CD4-positive, alpha-beta T cell treated with Interferon alpha-2 for 1 hour (primary cell): ENCODE results near the gene HES6.
A peak's percentile ranks its signal among the peaks of the same experiment; 100 is the strongest.

Source experiments
- DNase-seq, 2 donors: peaks; one replicate each; pipeline ENCODE4 v3.0.0-alpha.2; 2020 to 2022

The HES6 gene

GRCh38 chr2:238239863-238240756 is at the start of gene HES6:
Gene HES6, minus strand, starts transcription at chr2:238240038. Its CDS starts 133 bp downstream, at chr2:238239905.
- DNase-seq: peak; percentile 78 to 83

DNA sequence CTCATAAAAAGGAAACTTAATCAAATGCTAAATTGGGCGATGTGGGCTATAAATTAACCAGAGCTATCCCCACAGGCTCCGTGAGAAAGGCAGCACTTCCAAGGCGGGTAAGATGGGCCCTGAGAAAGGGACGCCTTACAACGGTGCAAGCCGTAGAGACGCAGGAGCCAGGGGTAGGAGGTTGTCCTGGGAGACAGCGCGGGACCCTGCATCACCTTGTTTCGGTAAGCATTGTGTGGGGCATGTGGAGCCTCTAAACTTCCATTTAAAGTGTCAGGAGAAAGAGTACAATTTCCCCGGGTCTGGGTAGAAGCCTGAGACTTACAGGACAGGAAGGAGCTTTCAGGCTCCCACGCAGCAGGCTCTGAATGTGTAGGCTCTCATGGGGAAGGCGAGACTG is 49.7 kb upstream of the HES6 start:
- no peak for DNase-seq

DNA sequence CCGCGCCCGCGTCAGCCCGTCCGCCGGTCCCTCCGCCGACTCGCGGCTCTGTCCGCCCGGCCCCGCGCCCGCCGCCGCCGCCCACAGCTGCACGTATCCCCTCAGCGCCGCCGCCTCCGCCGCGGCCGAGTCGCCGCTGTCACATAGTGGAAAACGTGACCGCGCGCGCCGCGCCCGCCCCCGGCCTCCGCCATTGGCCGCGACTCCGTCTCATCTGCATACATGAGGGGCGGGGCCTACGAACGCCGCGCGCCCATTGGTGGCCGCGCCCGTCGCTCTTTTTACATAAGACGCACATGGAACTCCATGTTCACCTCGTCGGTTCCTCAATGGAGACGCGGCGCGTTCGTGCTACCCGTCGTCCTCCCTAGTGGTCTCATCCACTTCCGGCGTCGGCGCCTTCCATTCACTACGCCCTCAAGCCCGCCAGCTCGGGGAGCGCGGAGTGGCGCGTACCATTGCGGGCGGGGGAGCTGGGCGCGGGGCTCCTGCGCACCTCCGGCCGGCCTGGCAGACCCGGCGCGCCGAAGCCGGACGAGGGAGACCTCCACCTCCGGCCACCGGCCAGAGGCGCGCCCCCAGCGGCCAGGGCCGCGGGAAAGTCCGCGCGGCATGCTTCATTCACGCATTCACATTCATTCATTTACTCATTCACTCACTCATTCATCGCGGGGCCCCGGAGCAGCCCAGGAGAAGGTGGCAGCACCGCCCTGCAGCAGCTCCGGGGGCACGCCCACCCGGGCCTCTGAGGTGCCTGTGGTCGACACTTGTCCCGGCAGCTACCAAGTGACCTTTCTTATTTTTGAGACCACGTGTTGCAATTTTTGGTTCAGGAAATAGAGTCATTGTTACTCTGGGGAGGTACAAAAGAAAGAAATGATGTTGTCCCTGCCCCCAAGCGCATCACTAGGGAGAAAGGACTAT is 49.1 kb upstream of the HES6 start:
- DNase-seq: peak; percentile 99

GRCh38 chr2:238287737-238288649 is 48.2 kb upstream of the HES6 start, which contains the start of gene PER2:
Gene PER2, minus strand, starts transcription at chr2:238288610. Its CDS starts 10,674 bp downstream, at chr2:238277936.
- peak; percentile 42 to 56 for DNase-seq

GRCh38 chr2:238286987-238287736 is 47.3 kb upstream of the HES6 start:
- DNase-seq: no peak

GRCh38 chr2:238286551-238286950 is 46.7 kb upstream of the HES6 start:
- DNase-seq: no peak

DNA sequence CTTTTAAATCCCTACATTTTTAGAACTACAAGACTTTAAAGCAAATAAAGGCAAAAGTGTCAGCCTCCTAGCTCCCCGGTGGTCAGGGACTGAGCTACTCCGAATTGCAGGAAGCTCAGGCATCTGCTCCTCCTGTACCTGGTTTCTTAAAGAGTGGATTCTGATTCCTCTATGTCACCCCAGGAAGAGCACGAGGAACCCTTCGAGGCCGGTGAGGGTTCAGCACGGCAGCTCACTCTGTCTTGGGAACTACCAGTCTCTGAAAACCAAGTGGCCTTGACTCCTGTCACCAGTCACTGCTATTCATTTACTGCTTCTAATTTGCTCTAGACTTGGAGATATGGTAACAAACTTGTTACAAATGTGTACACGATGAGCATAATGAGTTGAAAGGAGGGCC is 46.3 kb upstream of the HES6 start:
- no peak for DNase-seq

DNA sequence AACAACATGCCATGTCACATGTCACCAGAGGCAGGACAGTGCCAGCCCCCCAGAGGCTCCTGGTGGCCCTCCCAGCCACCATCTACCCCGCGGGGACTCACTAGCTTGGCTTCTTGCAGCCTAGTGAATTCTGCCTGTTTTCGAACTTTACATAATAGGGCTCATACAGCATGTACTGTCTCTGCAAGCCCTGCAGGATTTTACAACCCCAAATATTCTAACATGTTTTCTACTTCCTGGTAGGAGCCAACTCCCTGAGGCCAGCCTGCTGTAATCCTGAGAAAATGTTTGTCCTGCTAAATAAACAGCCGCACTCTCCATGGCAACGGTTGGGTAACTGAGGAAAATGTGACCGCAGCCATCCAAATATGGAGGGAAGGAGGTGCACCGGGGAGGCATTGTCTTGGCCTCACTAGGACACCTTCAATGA is 45.8 kb upstream of the HES6 start:
- DNase-seq: no peak

DNA sequence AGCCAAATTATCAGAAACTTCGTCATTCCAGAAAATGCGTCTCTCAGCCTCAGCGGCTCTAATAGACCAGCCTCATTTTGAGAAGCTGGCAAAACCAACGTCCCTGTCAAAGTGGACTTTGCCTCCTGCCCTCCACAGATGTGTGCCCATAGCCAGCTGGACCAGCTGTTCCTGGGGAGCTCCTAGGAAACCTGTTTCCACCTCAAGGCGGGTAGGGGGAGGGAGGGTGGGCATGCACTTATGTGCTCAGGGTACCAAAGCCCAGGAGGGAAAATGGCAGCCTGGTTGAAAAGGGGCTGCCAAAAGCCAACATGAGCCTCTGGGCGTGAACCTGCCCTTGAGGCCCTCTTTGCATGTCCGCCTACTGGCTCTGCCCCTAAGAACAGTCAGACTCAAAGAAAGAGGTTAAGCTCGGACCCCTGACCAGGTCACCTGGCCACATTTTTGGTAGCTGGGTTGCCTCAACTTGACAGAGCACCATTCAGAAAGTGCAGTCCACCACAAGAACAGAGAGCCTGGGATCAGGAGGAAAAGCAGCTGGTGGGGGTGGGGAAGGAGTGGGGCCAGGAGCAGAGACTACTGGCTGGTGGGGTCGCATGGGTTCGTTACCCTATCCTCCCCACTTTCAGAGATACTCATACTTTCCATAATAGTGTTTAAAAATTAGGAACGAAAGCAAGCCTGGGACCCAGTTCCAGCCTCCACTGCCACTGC is 45.1 kb upstream of the HES6 start:
- no peak for DNase-seq

GRCh38 chr2:238282861-238283738 is 43.3 kb upstream of the HES6 start:
- no peak for DNase-seq

GRCh38 chr2:238281826-238282480 is 42.1 kb upstream of the HES6 start:
- DNase-seq: no peak

GRCh38 chr2:238280083-238280825 is 40.4 kb upstream of the HES6 start:
- no peak for DNase-seq

GRCh38 chr2:238279324-238279682 is 39.5 kb upstream of the HES6 start:
- no peak for DNase-seq

- no peak for DNase-seq
Measured at GRCh38 chr2:238278626-238279323, 38.9 kb upstream of the HES6 start.

DNA sequence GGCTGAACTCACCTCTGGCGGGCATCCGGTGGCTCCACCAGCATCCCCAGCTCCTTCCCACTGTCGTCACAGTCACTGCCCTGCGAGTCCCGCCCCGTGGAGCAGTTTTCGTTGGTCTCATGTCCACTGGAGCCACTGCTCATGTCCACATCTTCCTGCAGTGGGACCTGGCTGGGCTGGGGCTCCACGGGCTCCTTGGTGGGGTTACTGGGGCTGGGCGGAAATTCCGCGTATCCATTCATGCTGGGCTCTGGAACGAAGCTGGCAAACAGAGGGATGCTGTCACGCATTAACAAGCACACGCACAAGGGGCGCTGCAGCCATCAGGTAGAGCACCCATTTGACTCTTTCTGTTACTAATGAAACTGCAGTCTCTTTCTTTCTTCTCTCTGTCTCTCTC is 37.9 kb upstream of the HES6 start:
- DNase-seq: no peak

DNA sequence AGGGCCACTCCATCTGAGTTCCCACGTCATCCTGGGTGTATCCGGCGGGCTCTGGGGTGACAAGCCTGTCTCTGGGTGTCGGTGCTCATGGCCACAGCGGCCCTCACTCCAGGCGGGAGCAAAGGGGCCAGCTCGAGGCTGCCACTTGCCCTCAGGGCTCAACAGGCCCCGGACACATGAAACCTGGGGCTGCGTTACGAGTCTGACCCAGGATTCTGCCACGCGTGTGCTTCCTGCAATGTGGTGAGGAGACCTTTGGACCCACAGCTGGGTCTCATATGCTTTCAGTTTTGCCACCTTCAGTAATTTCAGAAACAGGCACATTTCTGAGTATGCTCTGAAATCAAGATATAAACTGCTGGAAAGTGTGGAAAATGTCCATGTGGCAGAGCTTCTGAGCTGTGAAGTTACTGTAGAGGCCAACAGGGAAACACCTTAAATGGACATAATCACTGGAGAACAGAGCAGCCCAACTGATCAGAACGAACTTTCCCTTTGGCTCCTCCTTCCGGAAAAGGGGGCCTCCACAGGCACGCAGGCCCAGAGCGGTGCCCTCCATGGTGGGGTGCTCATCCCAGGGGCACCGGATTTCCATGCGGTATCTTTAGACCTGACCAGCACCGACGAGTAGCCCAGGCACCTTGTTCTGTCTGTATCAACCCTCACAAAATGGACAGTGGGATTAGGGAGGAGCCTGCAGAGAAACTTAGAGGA is 34.5 kb upstream of the HES6 start:
- no peak for DNase-seq

DNA sequence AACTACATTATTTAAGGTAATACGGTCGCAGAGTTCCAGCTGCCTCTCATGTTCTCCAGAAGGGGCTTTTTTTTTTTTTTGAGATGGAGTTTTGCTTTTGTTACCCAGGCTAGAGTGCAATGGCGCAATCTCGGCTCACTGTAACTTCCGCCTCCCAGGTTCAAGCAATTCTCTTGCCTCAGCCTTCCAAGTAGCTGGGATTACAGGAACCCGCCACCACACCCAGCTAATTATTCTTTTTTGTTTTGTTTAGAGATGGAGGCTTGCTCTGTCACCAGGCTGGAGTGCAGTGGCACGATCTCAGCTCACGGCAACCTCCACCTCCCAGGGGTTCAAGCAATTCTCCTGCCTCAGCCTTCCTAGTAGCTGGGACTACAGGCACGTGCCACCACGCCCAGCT is 33.6 kb upstream of the HES6 start:
- peak in 1 of 2 donors; percentile 23 for DNase-seq
